ENCODE results near the gene SETD7.

Gene SETD7

DNA sequence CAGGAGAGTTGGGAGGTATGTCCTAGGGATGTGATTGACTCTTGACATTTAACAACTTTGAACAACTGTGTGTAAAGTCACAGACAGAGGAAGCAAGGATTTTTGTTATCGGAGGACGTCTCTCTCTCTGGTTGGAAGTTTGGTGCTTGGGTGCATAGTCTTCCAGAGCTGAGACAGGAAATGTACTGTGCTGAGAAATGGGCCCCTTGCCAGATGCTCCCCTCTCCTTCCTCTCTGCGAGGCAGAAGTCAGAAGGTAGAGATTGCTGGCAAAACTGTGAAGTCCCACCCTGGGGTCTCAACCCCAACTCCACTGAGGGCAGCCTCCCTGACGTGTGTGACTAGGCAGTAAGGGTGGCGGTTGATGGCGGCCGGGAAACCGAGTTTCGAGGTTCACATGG lies 49.2 kb downstream of the SETD7 start:
- Histone ChIP-seq H3K4me1 (ENCODE audit: control insufficient read depth, low read length) (no peaks in the 10 kb centered on the region), H3F3A (ENCODE audit: control insufficient read depth, insufficient read depth) (0 out of 2 replicates have a peak, but pooled peaks cover 4% of the 10 kb centered on the region), H3K4me3 (ENCODE audit: low read length) (no peak overlapping the region), H3K9me2 (replicated peaks; ENCODE audit: control insufficient read depth, low read length) (no peaks in the 10 kb centered on the region), H3K4me2 (ENCODE audit: low read length) (no peak overlapping the region), H3K79me2 (ENCODE audit: control insufficient read depth, low read length) (no peaks in the 10 kb centered on the region), H3K27ac (ENCODE audit: low read depth, low read length) (no peak overlapping the region), H3K27me3 (ENCODE audit: control insufficient read depth, low read length) (no peaks in the 10 kb centered on the region), H3K9me3 (ENCODE audit: control insufficient read depth, insufficient read depth, low read length) (no peaks in the 10 kb centered on the region), H4K20me1 (ENCODE audit: control insufficient read depth, insufficient read depth, low read depth, low read length) (peaks cover 3% of the 10 kb centered on the region; the same call in 1 of the 2 replicates), H3K36me3 (ENCODE audit: control insufficient read depth, low read length) (peaks cover 53% of the 10 kb centered on the region)
- no peak for TF ChIP-seq EZH2phosphoT487 (IDR thresholded peaks at IDR 0.05; ENCODE audit: borderline replicate concordance, low read length)
- TF ChIP-seq, protein P1, sequence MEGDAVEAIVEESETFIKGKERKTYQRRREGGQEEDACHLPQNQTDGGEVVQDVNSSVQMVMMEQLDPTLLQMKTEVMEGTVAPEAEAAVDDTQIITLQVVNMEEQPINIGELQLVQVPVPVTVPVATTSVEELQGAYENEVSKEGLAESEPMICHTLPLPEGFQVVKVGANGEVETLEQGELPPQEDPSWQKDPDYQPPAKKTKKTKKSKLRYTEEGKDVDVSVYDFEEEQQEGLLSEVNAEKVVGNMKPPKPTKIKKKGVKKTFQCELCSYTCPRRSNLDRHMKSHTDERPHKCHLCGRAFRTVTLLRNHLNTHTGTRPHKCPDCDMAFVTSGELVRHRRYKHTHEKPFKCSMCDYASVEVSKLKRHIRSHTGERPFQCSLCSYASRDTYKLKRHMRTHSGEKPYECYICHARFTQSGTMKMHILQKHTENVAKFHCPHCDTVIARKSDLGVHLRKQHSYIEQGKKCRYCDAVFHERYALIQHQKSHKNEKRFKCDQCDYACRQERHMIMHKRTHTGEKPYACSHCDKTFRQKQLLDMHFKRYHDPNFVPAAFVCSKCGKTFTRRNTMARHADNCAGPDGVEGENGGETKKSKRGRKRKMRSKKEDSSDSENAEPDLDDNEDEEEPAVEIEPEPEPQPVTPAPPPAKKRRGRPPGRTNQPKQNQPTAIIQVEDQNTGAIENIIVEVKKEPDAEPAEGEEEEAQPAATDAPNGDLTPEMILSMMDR (IDR thresholded peaks at IDR 0.05; ENCODE audit: low read depth, low read length, poor library complexity, severe bottlenecking), result no peak

DNA sequence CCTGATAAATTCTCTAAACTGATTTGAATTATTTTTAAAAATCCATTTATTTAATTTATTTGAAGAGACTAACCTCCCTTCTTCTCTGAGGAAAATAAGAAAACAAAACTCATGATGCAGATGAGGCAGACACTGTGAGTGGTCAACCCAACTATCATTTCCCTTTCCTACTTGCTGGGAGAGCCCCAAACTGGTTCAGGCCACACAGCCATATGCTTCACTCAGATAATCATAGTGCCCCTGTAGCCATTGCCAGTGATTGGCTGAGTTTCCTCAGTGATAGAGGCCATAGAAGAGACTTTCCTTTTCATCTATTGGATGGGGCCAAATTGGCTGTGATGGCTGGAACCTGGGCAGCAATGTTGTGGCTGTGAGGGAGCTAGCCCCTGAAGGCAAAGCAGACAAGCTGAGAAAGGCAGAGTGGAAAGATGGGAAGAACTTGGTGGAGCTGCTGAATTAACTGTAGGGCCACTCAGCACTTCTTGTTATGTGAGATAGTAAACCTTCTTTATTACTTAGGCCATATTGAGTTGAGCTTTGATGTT lies 52.3 kb downstream of the SETD7 start:
- H3K9me2 ChIP-seq (replicated peaks; ENCODE audit: control insufficient read depth, low read length), result no peaks in the 10 kb centered on the region
- no peak overlapping the region for H3K27ac ChIP-seq (ENCODE audit: low read depth, low read length)
- H3K4me1 ChIP-seq (ENCODE audit: control insufficient read depth, low read length), result no peaks in the 10 kb centered on the region
- peaks cover 23% of the 10 kb centered on the region for H3K36me3 ChIP-seq (ENCODE audit: control insufficient read depth, low read length)
- TF ChIP-seq, protein P1 (IDR thresholded peaks at IDR 0.05; ENCODE audit: low read depth, low read length, poor library complexity, severe bottlenecking), result no peak
- TF ChIP-seq EZH2phosphoT487 (IDR thresholded peaks at IDR 0.05; ENCODE audit: borderline replicate concordance, low read length), result no peak
- 0 out of 2 replicates have a peak, but pooled peaks cover under 1% of the 10 kb centered on the region for H4K20me1 ChIP-seq (ENCODE audit: control insufficient read depth, insufficient read depth, low read depth, low read length)
- H3K79me2 ChIP-seq (ENCODE audit: control insufficient read depth, low read length), result no peaks in the 10 kb centered on the region
- H3F3A ChIP-seq (ENCODE audit: control insufficient read depth, insufficient read depth), result 0 out of 2 replicates have a peak, but pooled peaks cover 4% of the 10 kb centered on the region
- no peaks in the 10 kb centered on the region for H3K27me3 ChIP-seq (ENCODE audit: control insufficient read depth, low read length)
- no peak overlapping the region for H3K4me2 ChIP-seq (ENCODE audit: low read length)
- no peaks in the 10 kb centered on the region for H3K9me3 ChIP-seq (ENCODE audit: control insufficient read depth, insufficient read depth, low read length)
- no peak overlapping the region for H3K4me3 ChIP-seq (ENCODE audit: low read length)

DNA sequence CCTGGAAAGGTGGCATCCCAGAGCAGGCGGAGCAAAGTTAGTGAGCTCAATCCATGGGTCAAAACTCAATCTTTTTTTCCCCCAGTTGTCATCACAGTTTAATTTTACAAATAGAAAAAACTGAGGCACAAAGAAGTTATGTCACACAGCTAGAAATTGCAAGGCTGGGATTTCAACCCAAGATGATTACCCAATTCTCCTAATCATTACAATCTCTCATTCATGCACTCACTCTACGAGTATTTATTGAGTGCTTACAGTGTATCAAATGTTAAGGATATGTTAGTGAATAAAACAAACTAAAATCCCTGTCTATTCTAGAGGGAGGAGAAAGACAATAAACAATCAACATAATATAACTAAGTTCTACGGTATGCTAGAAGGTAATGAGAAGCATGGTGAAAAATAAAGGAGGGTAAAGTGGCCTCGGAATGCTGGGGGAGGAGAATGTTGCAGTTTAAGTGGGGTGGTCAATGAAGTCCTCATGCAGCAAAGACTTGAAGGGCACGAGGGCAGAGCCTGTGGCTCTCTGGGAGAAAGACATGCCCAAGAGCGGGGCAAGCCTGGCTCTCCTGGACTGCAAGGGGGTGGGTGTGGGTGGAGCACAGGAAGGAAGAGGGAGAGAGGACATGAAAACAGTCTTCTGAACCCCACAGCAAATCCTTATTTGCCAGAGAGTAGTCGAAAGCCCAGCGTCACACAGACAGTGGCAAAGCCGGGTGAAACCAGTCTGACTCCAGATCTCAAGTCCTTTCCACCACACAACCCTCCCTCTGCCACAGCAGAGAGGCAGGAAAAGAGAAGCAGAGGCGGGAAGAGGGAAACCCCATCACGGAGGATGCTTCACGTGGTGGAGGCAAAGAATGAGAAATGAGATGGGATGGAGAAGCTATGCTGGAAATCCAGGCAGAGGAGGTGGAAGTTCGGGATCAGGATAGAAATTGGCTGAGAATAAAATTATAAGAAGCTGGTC lies 53.8 kb downstream of the SETD7 start:
- peaks cover 14% of the 10 kb centered on the region for H3K36me3 ChIP-seq (ENCODE audit: control insufficient read depth, low read length)

More for the DNA sequence above, 53.8 kb downstream of the SETD7 start:
- Histone ChIP-seq H3K9me3 (ENCODE audit: control insufficient read depth, insufficient read depth, low read length) (no peaks in the 10 kb centered on the region), H3K27ac (ENCODE audit: low read depth, low read length) (no peak overlapping the region), H3K27me3 (ENCODE audit: control insufficient read depth, low read length) (no peaks in the 10 kb centered on the region), H3K4me2 (ENCODE audit: low read length) (no peak overlapping the region), H3K4me3 (ENCODE audit: low read length) (no peak overlapping the region), H3F3A (ENCODE audit: control insufficient read depth, insufficient read depth) (no peaks in the 10 kb centered on the region), H3K79me2 (ENCODE audit: control insufficient read depth, low read length) (no peaks in the 10 kb centered on the region), H3K9me2 (replicated peaks; ENCODE audit: control insufficient read depth, low read length) (no peaks in the 10 kb centered on the region), H3K4me1 (ENCODE audit: control insufficient read depth, low read length) (no peaks in the 10 kb centered on the region), H4K20me1 (ENCODE audit: control insufficient read depth, insufficient read depth, low read depth, low read length) (no peaks in the 10 kb centered on the region)
- TF ChIP-seq EZH2phosphoT487 (IDR thresholded peaks at IDR 0.05; ENCODE audit: borderline replicate concordance, low read length), result no peak
- TF ChIP-seq, protein P1 (IDR thresholded peaks at IDR 0.05; ENCODE audit: low read depth, low read length, poor library complexity, severe bottlenecking), result no peak
